Neutrophil (primary cell): ENCODE measurements around the gene ACTG1.

ENCODE experiments used
- H3K27ac ChIP-seq: fragments of 200-600 bp; sonication (generic); 2 replicates; pipeline ENCODE4 v1.5.1; 2016; ENCODE audit warnings: mild to moderate bottlenecking, moderate library complexity
- H3K27me3 ChIP-seq: fragments of 200-600 bp; sonication (generic); 2 replicates; pipeline ENCODE4 v1.6.0; 2016; ENCODE audit warnings: mild to moderate bottlenecking
- H3K36me3 ChIP-seq: fragments of 200-600 bp; sonication (generic); 2 replicates; pipeline ENCODE4 v1.5.1; 2017
- H3K4me1 ChIP-seq, 2 experiments: fragments of 200-600 bp in 1 of 2; sonication (generic) in 1 of 2; 1 replicate in 1 of 2; 2 replicates in 1 of 2; pipeline versions ENCODE4 v1.5.1 to v1.6.1; 2013 to 2016; ENCODE audit warnings: low read depth in 1 of 2, low read length in 1 of 2, mild to moderate bottlenecking in 1 of 2, moderate library complexity in 1 of 2; ENCODE audit not compliant: control insufficient read depth in 1 of 2, insufficient read depth in 1 of 2
- H3K4me3 ChIP-seq, 2 experiments: fragments of 200-600 bp in 1 of 2; sonication (generic) in 1 of 2; 1 replicate in 1 of 2; 2 replicates in 1 of 2; pipeline ENCODE4 v1.5.1; 2013 to 2016; ENCODE audit warnings: low read depth in 1 of 2, low read length in 1 of 2, mild to moderate bottlenecking in 1 of 2, moderate library complexity in 1 of 2
- H3K9me3 ChIP-seq: fragments of 200-600 bp; sonication (generic); 2 replicates; pipeline ENCODE4 v1.5.1; 2016
- CTCF ChIP-seq: fragments of 200-600 bp; sonication (generic); IDR thresholded peaks from 2 replicates; pipeline ENCODE4 v1.5.1; 2016; ENCODE audit warnings: antibody characterized with exemption

ACTG1 gene

GRCh38 chr17:81483862-81484194, 28.8 kb downstream of the ACTG1 start:
- Histone ChIP-seq H3K27ac (no peak overlapping the region), H3K27me3 (peaks cover 95% of the 10 kb centered on the region), H3K4me3 (peak overlapping the region; percentile 52 to 53), H3K4me1 (peaks cover 42 to 43% of the 10 kb centered on the region in 2 experiments), H3K9me3 (no peaks in the 10 kb centered on the region), H3K36me3 (no peaks in the 10 kb centered on the region)
- TF ChIP-seq CTCF = no peak

GRCh38 chr17:81483085-81483861, 29.3 kb downstream of the ACTG1 start:
- TF ChIP-seq CTCF = no peak
- Histone ChIP-seq H3K4me1 (peaks cover 37 to 39% of the 10 kb centered on the region in 2 experiments), H3K27ac (no peak overlapping the region), H3K4me3 (peak overlapping the region; percentile 52 to 53), H3K27me3 (peaks cover 90% of the 10 kb centered on the region), H3K36me3 (no peaks in the 10 kb centered on the region), H3K9me3 (no peaks in the 10 kb centered on the region)

- H3K27ac ChIP-seq = no peak overlapping the region
- H3K36me3 ChIP-seq = no peaks in the 10 kb centered on the region
- H3K4me1 ChIP-seq = peaks cover 33 to 36% of the 10 kb centered on the region in 2 experiments
- no peaks in the 10 kb centered on the region for H3K9me3 ChIP-seq
- TF ChIP-seq CTCF = no peak
- no peak overlapping the region for H3K4me3 ChIP-seq
- peaks cover 86% of the 10 kb centered on the region for H3K27me3 ChIP-seq
Measured at GRCh38 chr17:81482673-81483072, 29.9 kb downstream of the ACTG1 start.

- no peak for TF ChIP-seq CTCF
- Histone ChIP-seq H3K27ac (no peak overlapping the region), H3K27me3 (peaks cover 79% of the 10 kb centered on the region)
Measured at GRCh38 chr17:81481815-81482505, 30.6 kb downstream of the ACTG1 start.

GRCh38 chr17:81481073-81481799, 31.4 kb downstream of the ACTG1 start:
- no peak for TF ChIP-seq CTCF
- Histone ChIP-seq H3K4me1 (peaks cover 30 to 31% of the 10 kb centered on the region in 2 experiments), H3K4me3 (peak overlapping the region; percentile 49 to 62), H3K27me3 (peaks cover 72% of the 10 kb centered on the region), H3K9me3 (no peaks in the 10 kb centered on the region), H3K27ac (no peak overlapping the region), H3K36me3 (no peaks in the 10 kb centered on the region)

More at GRCh38 chr17:81481815-81482505, 30.6 kb downstream of the ACTG1 start:
- Histone ChIP-seq H3K4me1 (peaks cover 30 to 31% of the 10 kb centered on the region in 2 experiments), H3K36me3 (no peaks in the 10 kb centered on the region), H3K4me3 (peak overlapping the region; percentile 49 to 62), H3K9me3 (no peaks in the 10 kb centered on the region)
